ENCODE measurements around the gene AGRN. TPM values are rescaled to one million over a fixed set of nuclear protein-coding genes. Genes with fewer than 3 reads are reported as not detected.

The AGRN gene
- total RNA-seq, 1 donor from 2014 or later: 166 TPM

- H3K27ac Mint-ChIP-seq: no peak overlapping the region
- H3K4me3 Mint-ChIP-seq: peak overlapping the region; percentile 69
- H3K27me3 Mint-ChIP-seq: peaks cover 26% of the 10 kb centered on the region
- DNase-seq (ENCODE audit: extremely low spot score, unreplicated experiment): peak; percentile 74
- TF ChIP-seq CTCF (conservative IDR thresholded peaks at IDR 0.05): no peak
- no peaks in the 10 kb centered on the region for H3K36me3 Mint-ChIP-seq
- H3K4me1 Mint-ChIP-seq (ENCODE audit: unreplicated experiment): peaks cover 8% of the 10 kb centered on the region
- no peaks in the 10 kb centered on the region for H3K9me3 Mint-ChIP-seq
Observed at GRCh38 chr1:998995-999724, 20.8 kb upstream of the AGRN start.

- no peak for DNase-seq (ENCODE audit: extremely low spot score, unreplicated experiment)
- TF ChIP-seq CTCF (conservative IDR thresholded peaks at IDR 0.05): no peak
- H3K27ac Mint-ChIP-seq: peak within 1 kb of the TSS; percentile 95
- H3K36me3 Mint-ChIP-seq: no peaks in the 10 kb centered on the region
- H3K9me3 Mint-ChIP-seq: no peaks in the 10 kb centered on the region
- H3K4me1 Mint-ChIP-seq (ENCODE audit: unreplicated experiment): peaks cover 13% of the 10 kb centered on the region
- peak within 1 kb of the TSS; percentile 91 for H3K4me3 Mint-ChIP-seq
- peaks cover 27% of the 10 kb centered on the region for H3K27me3 Mint-ChIP-seq
Observed at GRCh38 chr1:999725-1000356, 20.1 kb upstream of the AGRN start, which contains the start of gene HES4. HES4 (minus strand) TSS chr1:1000097; CDS start chr1:999973, 124 bp downstream.

GRCh38 chr1:1000357-1001056 is 19.4 kb upstream of the AGRN start:
- Mint-ChIP-seq H3K27me3 (peaks cover 26% of the 10 kb centered on the region), H3K4me1 (ENCODE audit: unreplicated experiment) (peaks cover 19% of the 10 kb centered on the region), H3K27ac (peak overlapping the region; percentile 95), H3K4me3 (peak overlapping the region; percentile 91), H3K9me3 (no peaks in the 10 kb centered on the region), H3K36me3 (no peaks in the 10 kb centered on the region)
- no peak for TF ChIP-seq CTCF (conservative IDR thresholded peaks at IDR 0.05)
- peak; percentile 92 for DNase-seq (ENCODE audit: extremely low spot score, unreplicated experiment)

- no peak for TF ChIP-seq CTCF (conservative IDR thresholded peaks at IDR 0.05)
- peaks cover 15% of the 10 kb centered on the region for H3K4me1 Mint-ChIP-seq (ENCODE audit: unreplicated experiment)
- H3K27ac Mint-ChIP-seq: peak overlapping the region; percentile 95
Observed at GRCh38 chr1:1001057-1001783, 18.7 kb upstream of the AGRN start.

More at GRCh38 chr1:1001057-1001783, 18.7 kb upstream of the AGRN start:
- Mint-ChIP-seq H3K27me3 (peaks cover 22% of the 10 kb centered on the region), H3K4me3 (peak overlapping the region; percentile 91), H3K9me3 (no peaks in the 10 kb centered on the region), H3K36me3 (no peaks in the 10 kb centered on the region)
- no peak for DNase-seq (ENCODE audit: extremely low spot score, unreplicated experiment)
